Ureter (tissue), 1 donor: ENCODE results near the gene MAP1B. TPM values are rescaled to one million over a fixed set of nuclear protein-coding genes. Genes with fewer than 3 reads are reported as not detected.

ENCODE experiments used
- DNase-seq: peaks from one replicate; pipeline ENCODE4 v3.0.0-alpha.2; 2020; ENCODE audit warnings: low spot score
- total RNA-seq: library from RNA; stranded (reverse); gene quantifications from one replicate; pipeline ENCODE4 v1.2.4, GENCODE V29; 2023
- donor health status: DM: yes; HTN: yes; CAD: no.

MAP1B gene
- total RNA-seq, 1 donor from 2014 or later, result 128 TPM

DNA sequence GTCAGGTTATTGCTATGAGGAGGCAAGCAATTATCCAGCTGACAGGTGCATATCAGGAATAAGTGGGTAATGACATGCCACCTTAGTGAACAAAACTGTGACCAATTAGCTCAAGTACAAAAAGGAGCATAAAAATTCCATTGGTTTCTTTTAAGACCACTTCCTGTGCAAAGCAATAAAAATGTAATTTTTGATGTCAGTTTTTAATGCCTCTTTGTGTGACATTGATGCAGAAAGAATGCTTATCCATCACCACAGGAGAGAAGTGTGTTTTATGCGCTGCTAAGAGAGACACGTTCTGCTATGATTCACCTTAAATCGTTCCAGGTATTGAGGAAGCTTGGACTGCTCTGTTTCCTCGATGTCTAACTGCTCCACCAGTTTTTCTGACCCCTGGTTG is 116.1 kb downstream of the MAP1B start:
- no peak for DNase-seq

DNA sequence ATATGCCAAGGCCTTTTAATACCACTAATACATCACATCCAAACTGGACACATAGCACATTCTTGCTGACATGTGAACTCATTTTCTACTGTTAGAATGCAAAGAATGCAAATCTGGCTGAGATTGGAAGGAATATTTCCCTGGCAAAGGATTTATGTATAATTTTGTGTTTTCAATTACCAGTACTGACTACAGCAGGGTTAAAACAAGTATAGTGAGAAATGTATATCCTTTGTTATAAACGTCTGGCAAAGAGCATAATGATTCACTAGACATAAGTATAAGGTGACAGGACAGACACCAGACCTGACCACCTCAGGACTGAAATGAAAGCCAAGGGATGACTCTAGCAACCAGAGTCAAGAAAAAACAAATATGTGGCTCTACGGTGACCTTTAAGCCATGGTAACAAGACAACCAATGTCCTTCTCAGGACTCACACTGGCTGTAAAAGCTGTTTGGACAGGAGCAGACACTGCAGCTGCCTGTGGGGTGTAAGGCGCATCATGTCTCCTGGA is 117.7 kb downstream of the MAP1B start:
- no peak for DNase-seq

DNA sequence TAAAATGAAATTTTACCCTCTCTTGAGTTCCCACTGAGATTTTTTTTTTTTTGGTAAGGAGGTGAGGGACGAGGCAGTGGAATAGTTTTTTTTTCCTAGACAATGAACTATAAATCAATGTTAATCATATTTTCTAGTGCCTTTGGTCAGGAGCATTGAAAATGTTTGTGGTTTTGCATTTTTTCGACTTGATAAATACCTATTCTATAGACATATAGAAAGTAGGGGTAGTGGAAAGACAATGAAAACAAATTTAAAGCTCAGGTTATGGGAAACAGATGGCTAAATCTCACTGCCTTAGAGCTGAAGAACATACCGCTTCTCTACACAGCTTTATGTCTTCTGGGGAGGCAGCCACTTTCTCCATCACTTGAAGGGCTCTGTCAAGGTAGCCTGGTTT is 118.5 kb downstream of the MAP1B start:
- DNase-seq, result no peak

DNA sequence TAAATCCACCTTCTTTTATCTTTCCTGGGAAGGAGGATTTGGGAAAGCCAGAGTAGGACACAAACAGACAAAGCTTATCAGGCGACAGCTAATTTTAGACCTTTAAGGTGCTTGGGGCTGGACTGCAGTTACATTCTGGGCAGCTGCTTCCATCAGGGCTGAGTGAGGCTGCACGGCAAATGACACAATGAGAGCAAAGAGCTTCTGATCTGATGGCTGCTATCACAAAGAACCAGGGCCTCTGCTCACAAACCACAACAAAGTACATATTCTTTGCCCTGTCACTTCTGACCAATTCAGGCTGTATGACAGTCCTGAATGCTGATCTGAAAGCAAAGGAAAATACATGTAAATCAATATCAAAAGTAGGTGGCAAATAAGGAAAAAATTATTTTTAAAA is 119.7 kb downstream of the MAP1B start:
- no peak for DNase-seq

DNA sequence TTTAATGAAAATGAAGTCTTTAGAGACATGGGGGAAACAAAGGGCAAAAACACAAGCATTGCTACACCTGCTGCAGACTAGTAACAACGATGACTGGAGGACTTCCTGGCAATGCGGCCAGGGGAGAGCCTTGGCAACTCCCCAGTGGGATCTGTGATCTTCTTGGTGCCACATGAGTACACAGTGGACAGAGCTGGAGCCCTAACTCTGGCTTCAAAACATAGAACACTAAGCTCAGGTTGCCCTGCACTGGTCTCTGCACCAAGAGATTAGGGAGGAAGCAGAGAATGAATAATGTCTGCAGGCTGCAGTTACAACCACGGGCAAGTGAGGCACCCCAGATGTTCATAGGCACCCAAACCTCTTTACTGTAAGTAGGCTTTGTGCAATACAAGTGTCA is 121.7 kb downstream of the MAP1B start:
- no peak for DNase-seq

DNA sequence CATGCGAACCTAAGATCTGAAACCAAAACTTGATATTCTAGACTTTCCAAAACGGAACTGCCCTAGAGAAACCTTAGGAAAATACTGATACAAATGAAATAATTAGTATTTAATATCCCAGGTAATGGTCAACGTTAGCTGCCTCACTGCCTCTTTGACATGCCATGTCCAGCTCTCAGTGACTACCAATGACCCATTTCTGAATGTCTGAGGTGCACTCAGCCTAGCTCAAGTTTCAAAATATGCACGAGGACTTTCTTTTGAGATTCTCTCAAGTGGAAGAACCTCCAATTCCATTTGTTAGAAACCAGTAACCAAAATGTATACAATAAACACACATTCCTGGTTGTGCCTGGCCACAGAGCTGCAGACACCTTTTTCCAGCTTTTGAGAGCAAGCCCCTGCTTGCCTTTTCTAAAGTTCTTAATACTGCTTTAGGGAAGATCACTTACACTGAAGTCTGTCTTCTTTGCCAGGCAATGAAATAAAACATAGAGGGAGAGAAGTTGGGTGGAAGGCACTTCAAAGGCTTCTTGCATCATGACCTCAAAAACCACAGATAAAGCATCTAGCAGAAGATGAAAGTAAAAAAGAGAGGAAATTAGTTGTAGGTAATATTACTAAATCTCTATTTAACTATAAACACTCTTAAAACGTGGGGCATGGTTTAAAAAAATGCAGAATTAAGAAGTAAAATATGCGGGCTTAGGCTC is 124.9 kb downstream of the MAP1B start:
- DNase-seq, result no peak

DNA sequence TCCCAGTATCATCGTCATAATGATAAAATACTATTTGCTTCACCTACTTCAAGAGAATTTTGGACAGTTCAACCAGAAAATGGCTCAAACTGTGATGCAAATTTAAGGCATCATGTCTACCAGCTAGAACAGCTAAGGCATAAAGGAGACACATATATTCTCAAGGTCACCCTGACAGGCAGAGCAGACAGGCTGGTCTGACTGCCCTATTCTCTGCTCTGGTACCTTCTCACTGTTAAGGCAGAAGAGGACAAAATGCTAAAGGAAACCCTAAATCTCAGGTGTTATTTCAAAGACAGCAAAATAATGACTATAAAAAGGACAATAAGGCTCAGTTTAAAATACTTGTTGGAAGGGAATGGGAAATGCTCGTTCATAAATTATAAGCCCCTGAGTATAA is 125.6 kb downstream of the MAP1B start:
- no peak for DNase-seq

DNA sequence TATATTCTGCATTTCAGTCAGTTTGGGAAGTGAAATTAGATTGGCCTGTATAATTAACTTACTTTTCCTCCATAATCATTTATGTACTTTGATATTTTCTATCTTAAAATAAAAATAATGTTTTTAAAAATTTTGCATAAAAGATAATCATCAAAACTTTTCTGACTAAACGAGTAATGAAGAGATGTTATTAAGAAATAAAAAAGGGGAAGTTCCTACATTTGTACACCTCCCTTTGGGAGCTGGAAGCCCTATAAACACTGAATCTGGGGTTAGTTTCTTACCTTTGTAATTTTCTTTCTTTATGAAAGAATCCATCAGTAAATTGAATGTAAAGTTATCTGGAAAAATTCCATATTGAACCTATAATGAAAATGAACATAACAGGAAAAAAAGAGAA is 126.6 kb downstream of the MAP1B start:
- no peak for DNase-seq

DNA sequence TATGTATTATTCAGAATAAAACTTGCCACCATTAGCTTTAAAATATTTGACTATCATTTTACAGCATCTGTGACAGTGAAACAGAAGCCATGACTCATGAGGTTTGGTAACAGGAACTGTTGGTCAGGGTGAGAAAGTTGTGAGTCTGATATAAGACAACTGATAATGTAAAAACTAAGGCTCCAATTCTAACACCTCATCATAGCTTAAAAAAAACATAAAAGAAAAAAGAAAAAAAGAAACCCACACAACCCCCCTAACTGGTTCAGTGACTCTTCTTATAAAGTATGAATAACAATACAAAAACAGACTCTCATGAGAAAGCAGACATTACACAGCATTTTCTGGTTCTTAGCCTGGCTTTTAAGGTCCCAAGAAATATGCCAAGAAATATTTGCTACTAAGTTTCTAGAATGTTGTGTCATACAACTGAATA is 127.0 kb downstream of the MAP1B start:
- no peak for DNase-seq

DNA sequence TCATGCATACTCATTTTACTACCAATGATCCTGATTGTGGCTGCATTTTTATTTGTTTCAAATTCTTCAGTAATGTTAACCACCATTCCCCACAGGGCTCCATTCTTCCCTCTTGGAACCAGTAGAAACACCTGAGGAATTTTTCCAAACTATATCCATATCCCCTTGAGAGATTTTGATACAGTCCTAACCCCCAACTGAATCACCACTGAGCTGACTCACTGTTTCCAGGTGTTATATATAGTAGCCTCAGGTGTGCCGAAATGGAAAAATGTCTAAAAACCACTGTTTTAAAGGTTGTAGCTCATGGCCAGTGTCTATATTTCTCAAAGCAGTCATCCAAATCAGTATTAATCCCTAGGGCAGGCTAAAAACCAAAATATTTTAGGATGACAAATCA is 127.6 kb downstream of the MAP1B start:
- DNase-seq, result no peak

DNA sequence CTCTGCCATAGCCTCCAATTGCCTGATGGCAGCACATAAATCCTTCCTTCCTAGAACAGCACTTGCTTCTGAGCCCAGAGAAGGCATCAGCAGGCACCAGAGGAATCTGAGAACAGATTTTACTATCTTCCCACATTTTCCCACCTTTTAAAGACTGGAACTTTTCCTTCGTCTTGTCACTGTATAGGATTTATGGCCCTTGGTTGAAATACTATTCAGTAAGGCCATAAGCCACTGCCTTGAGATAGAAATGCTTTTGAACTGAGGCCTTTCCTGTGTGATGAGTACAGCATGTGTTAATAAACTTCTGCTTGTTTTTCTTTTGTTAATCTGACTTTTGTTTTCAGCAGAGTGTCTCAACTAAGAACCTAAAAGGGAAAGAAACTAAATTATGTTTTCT is 128.4 kb downstream of the MAP1B start:
- DNase-seq, result no peak

DNA sequence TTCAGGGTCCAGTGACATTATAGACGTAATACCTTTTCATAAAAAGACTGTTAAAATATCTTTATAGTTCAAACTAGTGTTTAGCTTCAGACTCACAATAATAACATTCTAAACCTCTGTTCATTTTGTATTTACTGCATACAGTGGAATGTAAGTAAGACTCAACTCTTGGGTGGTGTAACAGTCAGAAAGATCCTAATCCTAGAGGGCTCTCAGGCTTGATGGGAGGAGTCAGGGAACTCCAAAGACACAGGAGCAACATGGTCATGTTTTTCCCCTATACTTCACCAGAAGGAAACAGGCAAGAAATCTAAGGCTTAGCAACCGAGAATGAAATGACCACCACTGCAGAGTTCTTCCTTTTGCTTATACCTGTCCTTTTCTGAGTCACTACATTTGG is 130.1 kb downstream of the MAP1B start:
- no peak for DNase-seq

DNA sequence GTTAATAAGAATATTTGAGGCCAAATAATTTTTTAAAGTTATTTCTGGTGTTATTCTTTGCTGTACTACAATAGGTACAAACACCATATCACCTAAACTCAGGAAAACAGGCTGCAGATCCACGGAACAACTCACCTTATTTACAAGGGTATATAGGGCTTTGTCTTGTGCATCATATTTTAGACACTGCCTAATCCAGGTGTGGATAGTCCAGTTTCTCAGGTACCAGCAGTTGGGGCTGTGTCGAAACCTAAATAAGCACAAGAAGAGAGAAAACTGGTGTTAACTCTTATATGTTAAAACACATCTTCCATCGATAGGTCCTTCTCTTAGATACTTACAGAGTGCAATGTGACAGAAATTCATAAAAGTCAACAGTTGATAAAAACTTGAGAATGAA is 130.6 kb downstream of the MAP1B start:
- DNase-seq, result no peak

DNA sequence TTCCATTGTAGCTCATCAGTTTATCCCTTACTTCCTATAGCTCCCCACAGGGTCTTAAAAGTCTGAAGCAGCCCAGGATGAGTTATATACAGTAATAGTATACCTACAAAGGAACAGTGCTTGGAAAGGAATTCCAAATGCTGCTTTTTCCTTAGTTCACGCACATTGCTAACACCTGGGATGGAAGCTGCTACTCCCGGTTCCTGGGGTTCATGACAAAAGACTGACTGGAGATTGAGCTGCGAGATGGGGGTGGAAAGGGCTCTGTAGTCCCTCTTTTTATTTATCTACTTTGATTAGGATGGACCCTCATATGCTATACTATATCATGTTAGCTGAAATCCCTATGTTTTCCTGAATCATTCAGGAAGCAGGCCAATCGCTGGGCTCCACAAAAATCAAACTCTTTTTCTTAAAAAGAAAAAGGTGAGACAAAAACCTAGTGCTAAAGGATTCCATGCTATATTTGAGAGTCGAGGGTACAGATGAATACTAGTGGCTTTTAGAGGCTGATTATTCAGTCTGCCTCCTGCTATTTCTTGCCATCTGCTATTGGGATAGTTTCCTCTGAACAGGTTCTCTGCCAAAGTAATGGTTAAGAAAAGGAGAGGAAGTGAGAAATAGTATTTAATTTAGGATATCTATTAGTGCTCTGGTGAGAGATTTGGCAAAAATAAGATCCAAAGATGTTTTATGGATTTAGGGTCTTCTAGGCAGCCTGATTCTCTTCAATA is 131.6 kb downstream of the MAP1B start:
- DNase-seq, result no peak

DNA sequence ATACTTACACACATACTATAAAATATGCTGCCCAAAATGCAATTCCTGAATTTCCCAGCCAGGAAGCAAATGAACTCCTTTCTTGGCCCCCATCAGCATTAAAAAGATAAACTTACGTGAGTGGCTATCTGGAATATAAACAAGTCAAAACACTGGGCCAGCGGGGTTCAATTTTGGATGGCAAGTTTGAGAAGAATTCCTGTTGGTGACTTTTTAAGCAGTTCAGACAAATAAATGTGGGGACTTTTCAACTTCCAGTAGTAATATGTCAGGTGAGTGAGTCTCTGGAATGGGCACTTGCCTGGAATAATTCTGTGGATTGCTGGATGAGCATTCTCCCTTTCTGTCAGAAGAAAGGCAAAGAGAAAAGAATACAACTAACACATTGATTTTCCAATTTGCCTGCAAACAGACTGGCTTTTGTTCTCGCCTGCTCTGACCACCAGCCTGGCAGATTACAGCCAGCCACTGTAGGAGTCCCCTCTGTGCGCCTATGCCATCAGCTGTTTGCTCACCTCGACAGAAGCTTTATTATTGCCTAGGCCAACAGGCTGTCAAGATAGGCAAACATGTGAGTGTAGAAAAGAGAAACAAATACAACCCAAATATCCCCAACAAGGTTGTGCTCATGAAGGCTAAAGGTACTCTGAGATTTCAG is 134.2 kb downstream of the MAP1B start:
- no peak for DNase-seq

DNA sequence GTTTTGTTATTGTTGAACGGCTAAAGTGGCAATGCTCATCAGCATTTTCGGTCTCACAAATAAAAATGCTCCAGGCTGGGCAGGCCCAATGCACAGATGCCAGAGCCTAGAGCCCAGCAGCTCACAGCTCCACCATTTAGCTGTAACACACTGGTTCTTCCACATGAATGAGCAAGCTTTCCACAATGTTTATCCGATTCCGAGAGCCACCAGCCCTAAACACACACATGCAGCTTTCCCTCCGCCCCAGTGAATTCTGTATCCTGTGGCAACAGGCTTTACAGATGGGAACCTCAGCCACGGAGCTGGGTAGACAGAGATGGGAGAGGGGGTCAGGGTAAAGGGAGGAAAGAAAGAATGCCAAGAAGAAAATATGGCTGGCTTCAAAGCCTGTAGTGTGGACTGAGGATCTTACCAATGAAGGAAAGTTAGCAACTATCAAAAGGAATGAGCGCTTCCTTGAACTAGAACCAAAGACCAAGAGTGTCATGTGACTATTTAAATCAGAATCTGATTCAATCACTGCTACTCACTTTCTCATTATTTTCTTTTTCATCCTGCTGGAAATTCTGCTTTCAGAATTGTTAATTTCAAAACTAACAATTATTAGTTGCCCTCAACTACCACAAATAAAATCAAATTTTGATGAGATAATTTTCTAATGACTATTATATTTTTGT is 135.7 kb downstream of the MAP1B start:
- DNase-seq, result no peak

DNA sequence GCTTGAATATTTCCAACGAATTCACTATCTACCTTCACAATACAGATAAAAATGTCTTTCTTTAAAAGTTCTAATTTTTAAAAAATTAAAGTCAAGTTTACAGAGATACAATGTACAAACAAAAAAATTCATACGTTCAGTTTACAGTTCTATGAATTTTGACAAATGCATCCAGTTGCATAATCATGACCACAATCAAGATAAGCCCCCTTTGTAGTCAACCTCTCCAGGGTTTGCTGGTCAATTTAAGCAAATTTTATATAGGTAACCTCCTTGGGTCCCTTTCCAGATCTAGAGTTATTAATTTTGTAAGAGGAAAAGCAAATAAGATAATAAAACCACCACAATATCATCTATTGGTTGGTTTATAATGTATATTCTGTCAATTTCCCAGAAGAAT is 136.4 kb downstream of the MAP1B start:
- DNase-seq, result no peak

DNA sequence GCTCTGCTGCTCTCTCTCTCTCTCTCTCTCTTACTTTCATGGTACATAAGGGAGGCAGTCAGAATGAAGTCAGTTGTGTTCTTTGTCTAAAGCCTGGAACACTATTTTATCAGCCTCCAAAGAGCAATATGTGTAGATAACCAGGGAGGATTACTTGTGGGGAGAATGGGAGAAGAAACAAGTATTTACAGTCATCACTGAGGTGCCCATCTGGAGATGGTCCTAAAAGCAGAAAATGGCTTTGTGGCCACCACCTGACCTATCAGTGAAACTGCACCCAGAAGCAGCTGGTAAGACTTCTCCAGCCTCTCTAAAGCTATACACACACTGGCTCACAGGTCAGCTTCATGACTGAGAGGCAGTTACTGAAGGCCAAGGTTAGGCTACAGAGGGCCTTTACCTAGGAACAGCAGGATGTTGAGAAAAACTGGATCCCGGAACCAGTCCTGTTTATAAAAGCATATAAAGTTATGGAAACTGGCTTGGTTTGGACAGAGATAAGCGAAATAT is 137.6 kb downstream of the MAP1B start:
- no peak for DNase-seq

DNA sequence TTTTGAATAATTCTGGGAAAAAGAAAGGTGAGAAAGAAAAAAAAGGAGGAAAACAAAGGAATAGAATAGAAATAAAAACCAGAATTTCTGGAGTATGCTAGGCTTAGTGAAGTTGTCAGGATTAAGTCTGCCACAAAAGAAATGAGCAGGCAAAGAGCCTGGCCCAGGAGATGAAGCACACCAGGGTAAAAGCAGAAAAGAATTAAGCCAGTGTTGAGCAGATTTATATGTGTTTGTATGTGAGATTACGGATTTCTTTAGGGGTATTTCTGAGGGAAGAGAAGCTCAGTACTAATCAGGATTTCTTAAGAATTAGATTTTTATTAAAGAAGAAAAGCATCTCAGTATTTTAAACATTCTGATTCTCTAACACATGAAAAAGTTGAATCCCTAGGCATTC is 138.3 kb downstream of the MAP1B start:
- no peak for DNase-seq

DNA sequence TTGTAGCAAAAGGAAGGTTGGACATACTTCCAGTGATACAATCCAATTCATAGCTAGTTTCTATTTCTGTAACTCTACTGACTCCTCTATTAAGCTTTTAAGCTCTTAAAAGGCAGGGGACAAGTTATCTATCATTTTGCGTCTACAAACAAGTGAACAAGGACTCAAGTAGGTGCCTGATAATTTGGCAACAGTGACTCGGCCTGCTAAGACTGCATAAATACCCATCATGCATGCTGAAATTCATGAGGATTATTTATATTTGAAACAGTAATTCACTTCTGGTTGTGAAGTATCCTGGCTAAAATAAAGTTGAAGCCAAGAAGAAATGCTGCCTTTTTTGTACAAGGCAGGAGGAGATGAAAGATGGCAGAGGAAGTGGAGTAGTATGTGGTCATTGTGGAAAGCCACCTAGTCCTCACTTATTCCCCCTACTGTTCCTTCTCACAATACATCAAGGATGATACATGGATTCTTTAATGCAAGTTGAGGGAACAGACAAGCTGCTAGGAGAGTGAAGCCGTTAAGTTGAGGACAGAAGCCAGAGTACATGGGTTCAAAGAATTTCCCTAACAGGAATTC is 138.8 kb downstream of the MAP1B start:
- no peak for DNase-seq

DNA sequence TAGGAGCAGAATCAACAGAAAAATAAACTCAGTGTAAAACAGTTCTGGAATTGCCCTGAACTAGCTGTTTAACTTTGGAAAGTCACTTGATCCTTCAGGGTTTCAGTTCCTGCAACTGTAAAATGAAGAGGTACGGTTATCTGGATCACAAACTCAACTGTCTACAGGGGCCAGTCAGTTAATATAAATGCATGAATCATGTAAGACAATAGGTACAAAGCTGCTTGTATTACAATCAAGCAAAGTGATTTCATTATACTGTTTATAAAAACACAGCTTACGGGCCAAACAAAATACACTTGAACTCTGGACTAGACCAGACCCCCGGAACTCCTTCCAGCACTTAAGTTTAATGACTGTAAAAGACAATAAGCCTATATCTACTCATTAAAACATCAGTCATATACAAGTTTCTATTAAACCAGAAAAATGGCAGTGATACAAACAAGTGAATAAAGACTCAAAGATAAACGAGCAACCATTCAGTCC is 139.7 kb downstream of the MAP1B start:
- no peak for DNase-seq
